ENCODE results near the gene ACTL6B. TPM values are rescaled to one million over a fixed set of nuclear protein-coding genes. Genes with fewer than 3 reads are reported as not detected.
A peak's percentile ranks its signal among the peaks of the same experiment; 100 is the strongest.

ACTL6B gene
- total and polyA plus RNA-seq, 2 of the 13 experiments (the other 11 are each of a cell fraction or from before 2014, with no cell fraction given), result not detected

GRCh38 chr7:100641463-100641859 lies 14.8 kb downstream of the ACTL6B start, which contains the start of gene TFR2:
Gene TFR2 (minus strand): TSS chr7:100641552. CDS start chr7:100641509, 43 bp downstream.
- H3K9ac ChIP-seq (ENCODE audit: insufficient read depth, low read depth, low read length), result peak within 1 kb of the TSS; percentile 75
- 3% methylated on average over 6 of the region's 10 CpGs for WGBS (ENCODE audit: low lambda C conversion rate)
- peak; percentile 67 for ATAC-seq
- intact Hi-C loops (cut with micrococcal nuclease; ENCODE audit: unreplicated experiment), result no loop called here
- no peaks in the 10 kb centered on the region for H4K20me1 ChIP-seq (ENCODE audit: insufficient read depth, low read length)
- BruUV-seq (replicated peaks), result no TSS peak
- FAIRE-seq, result peak; percentile 21
- no peaks in the 10 kb centered on the region for H3K9me3 ChIP-seq (ENCODE audit: low read length)
- in situ Hi-C loops (cut with HindIII; ENCODE audit: extremely low pct_ligation_motif_present, low pct_unique_long_range_greater_than_20kb), result no loop called here
- H3K4me3 ChIP-seq (replicated peaks in 1 of 3; ENCODE audit: insufficient read depth in 1 of 3, low read depth in 2 of 3, low read length in 3 of 3), result peak within 1 kb of the TSS; percentile 57 to 84 (median 64)
- peak within 1 kb of the TSS; percentile 88 for H3K27ac ChIP-seq (ENCODE audit: extremely low read length, insufficient read depth, low read length)
- peaks cover 5 to 11% of the 10 kb centered on the region in 2 experiments; a peak in 4 of 5 replicates for H3K27me3 ChIP-seq (ENCODE audit: control insufficient read depth in 1 of 2, insufficient read depth in 2 of 2, low read length in 2 of 2)
- ChIA-PET CTCF (ENCODE audit: low intra/inter-chr PET ratio, low total read pairs) (no interaction called here), POLR2A (interaction anchor here (0.6 to 2.6 kb wide), 11 partner anchors 12 to 483 kb away, joined by 3 to 17 read pairs (median 4); partner anchors contain the start of genes FBXO24, GNB2, LRCH4 and MOSPD3)
- H3K4me1 ChIP-seq (ENCODE audit: insufficient read depth, low read length), result peaks cover 41% of the 10 kb centered on the region
- no peaks in the 10 kb centered on the region for H3K79me2 ChIP-seq (ENCODE audit: insufficient read depth, low read length)
- no peaks in the 10 kb centered on the region for H3K36me3 ChIP-seq (replicated peaks in 1 of 2; ENCODE audit: control insufficient read depth in 1 of 2, insufficient read depth in 2 of 2, low read length in 2 of 2)
- peak within 1 kb of the TSS; percentile 97 for H3K4me2 ChIP-seq (ENCODE audit: low read depth, low read length)
- H2AFZ ChIP-seq (ENCODE audit: low read length), result no peak within 1 kb of the TSS
- DNase-seq (ENCODE audit: low spot score), result peak; percentile 41
- peak; percentile 70 for TF ChIP-seq MAX (IDR thresholded peaks at IDR 0.05)
- TF ChIP-seq ZNF432 (CRISPR knock-in tag; IDR thresholded peaks at IDR 0.05; ENCODE audit: borderline replicate concordance), result no peak
- TF ChIP-seq STAT5B (CRISPR knock-in tag; IDR thresholded peaks at IDR 0.05), result no peak
- no peak for TF ChIP-seq SP140L (CRISPR knock-in tag; IDR thresholded peaks at IDR 0.05; ENCODE audit: borderline replicate concordance)
- TF ChIP-seq SRSF1 (optimal IDR thresholded peaks at IDR 0.05; ENCODE audit: low read depth, low read length), result peak; percentile 29
- peak; percentile 43; the same call in 1 of the 2 replicates for TF ChIP-seq FOSL2 (CRISPR knock-in tag; IDR thresholded peaks at IDR 0.05)
- TF ChIP-seq KAT2B (IDR thresholded peaks at IDR 0.05; ENCODE audit: borderline replicate concordance, low read depth, low read length), result no peak
- TF ChIP-seq CREB1 (IDR thresholded peaks at IDR 0.05), result no peak
- TF ChIP-seq CREB1 (CRISPR knock-in tag; IDR thresholded peaks at IDR 0.05), result no peak
- TF ChIP-seq ZNF292 (CRISPR knock-in tag; IDR thresholded peaks at IDR 0.05; ENCODE audit: borderline replicate concordance, low read depth), result no peak
- TF ChIP-seq NR2F1 (CRISPR knock-in tag; IDR thresholded peaks at IDR 0.05), result peak in 1 of 2 experiments; percentile 45; a peak in 1 of 4 replicates
- TF ChIP-seq GLI4 (CRISPR knock-in tag; IDR thresholded peaks at IDR 0.05; ENCODE audit: borderline replicate concordance), result no peak
- TF ChIP-seq ZFY (CRISPR knock-in tag; IDR thresholded peaks at IDR 0.05), result peak; percentile 26; the same call in 1 of the 2 replicates
- TF ChIP-seq MEIS2 (CRISPR knock-in tag; IDR thresholded peaks at IDR 0.05), result peak; percentile 38; the same call in 1 of the 2 replicates
- TF ChIP-seq HHEX (CRISPR knock-in tag; IDR thresholded peaks at IDR 0.05), result no peak
- 0 out of 2 replicates have a peak, but pooled peaks have one; percentile 36 for TF ChIP-seq ZMYM4 (CRISPR knock-in tag; IDR thresholded peaks at IDR 0.05)
- TF ChIP-seq HDAC2 (CRISPR knock-in tag; IDR thresholded peaks at IDR 0.05), result peak; percentile 72; the same call in 1 of the 2 replicates
- peak; percentile 60 for TF ChIP-seq FOXP4 (CRISPR knock-in tag; IDR thresholded peaks at IDR 0.05)
- TF ChIP-seq ZNF770 (CRISPR knock-in tag; IDR thresholded peaks at IDR 0.05), result peak; percentile 42; the same call in 1 of the 2 replicates
- no peak for TF ChIP-seq SMAD1 (CRISPR knock-in tag; IDR thresholded peaks at IDR 0.05; ENCODE audit: borderline replicate concordance, low read depth)
- no peak for TF ChIP-seq HNRNPUL1 (IDR thresholded peaks at IDR 0.05; ENCODE audit: low read depth, low read length)
- no peak for TF ChIP-seq TOE1 (CRISPR knock-in tag; IDR thresholded peaks at IDR 0.05)
- TF ChIP-seq ZNF235 (CRISPR knock-in tag; IDR thresholded peaks at IDR 0.05; ENCODE audit: borderline replicate concordance), result peak; percentile 51; the same call in 1 of the 2 replicates
